Lower leg skin (tissue), 4 donors: ENCODE data around the gene KDM6B. TPM values are rescaled to one million over a fixed set of nuclear protein-coding genes. Genes with fewer than 3 reads are reported as not detected.

ENCODE experiments used
- DNase-seq, 2 donors: peaks; one replicate each; pipeline ENCODE4 v3.0.0-alpha.2; 2019; ENCODE audit warnings: low spot score in 2 of 2
- H3K4me3 ChIP-seq: fragments of 200-600 bp; sonication (generic); 2 replicates; pipeline ENCODE4 v1.5.1; 2017; ENCODE audit warnings: mild to moderate bottlenecking, low read depth; ENCODE audit not compliant: poor library complexity, severe bottlenecking
- POLR2A ChIP-seq, 2 donors: fragments of 450-650 bp; IDR thresholded peaks; one replicate each; pipeline ENCODE4 v1.6.1; 2016 to 2017; ENCODE audit warnings: antibody characterized with exemption in 2 of 2, mild to moderate bottlenecking in 1 of 2, moderate library complexity in 1 of 2
- WGBS, 2 donors: methylation state at CpG; one replicate each; pipeline ENCODE4 v1.1.5; 2018; 5-methylcytosine and 5-hydroxymethylcytosine counted together
- intact Hi-C: fragments of 100-400 bp; cut with DNase I; formaldehyde crosslinking; loops from one replicate; pipeline ENCODE4 v1.15.0; 2023; ENCODE audit warnings: low total_unique reads
- total RNA-seq, 4 donors: library from RNA; depleted of rRNA; stranded (reverse); fragments of >200 nt; gene quantifications; one replicate each; pipeline ENCODE4 v1.1.0, GENCODE V29; 2016
- TF ChIP-seq, protein P1 (sequence below), 3 donors: fragments of 450-650 bp; IDR thresholded peaks; one replicate each; pipeline ENCODE4 v1.5.1; 2016; ENCODE audit warnings: antibody characterized with exemption in 3 of 3, mild to moderate bottlenecking in 3 of 3, moderate library complexity in 2 of 3

KDM6B gene
- total RNA-seq, 4 donors from 2014 or later, result 12.5 to 30.9 (median 18.0) TPM

GRCh38 chr17:7837408-7838088 is 3.5 kb downstream of the KDM6B start:
- TF ChIP-seq, protein P1, sequence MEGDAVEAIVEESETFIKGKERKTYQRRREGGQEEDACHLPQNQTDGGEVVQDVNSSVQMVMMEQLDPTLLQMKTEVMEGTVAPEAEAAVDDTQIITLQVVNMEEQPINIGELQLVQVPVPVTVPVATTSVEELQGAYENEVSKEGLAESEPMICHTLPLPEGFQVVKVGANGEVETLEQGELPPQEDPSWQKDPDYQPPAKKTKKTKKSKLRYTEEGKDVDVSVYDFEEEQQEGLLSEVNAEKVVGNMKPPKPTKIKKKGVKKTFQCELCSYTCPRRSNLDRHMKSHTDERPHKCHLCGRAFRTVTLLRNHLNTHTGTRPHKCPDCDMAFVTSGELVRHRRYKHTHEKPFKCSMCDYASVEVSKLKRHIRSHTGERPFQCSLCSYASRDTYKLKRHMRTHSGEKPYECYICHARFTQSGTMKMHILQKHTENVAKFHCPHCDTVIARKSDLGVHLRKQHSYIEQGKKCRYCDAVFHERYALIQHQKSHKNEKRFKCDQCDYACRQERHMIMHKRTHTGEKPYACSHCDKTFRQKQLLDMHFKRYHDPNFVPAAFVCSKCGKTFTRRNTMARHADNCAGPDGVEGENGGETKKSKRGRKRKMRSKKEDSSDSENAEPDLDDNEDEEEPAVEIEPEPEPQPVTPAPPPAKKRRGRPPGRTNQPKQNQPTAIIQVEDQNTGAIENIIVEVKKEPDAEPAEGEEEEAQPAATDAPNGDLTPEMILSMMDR (IDR thresholded peaks at IDR 0.05), result no peak
- WGBS, 2 donors, result 7 to 9% methylated on average over 8 of the region's 8 CpGs
- no peak overlapping the region for H3K4me3 ChIP-seq
- no peak for DNase-seq
- intact Hi-C loops, result no loop called here

DNA sequence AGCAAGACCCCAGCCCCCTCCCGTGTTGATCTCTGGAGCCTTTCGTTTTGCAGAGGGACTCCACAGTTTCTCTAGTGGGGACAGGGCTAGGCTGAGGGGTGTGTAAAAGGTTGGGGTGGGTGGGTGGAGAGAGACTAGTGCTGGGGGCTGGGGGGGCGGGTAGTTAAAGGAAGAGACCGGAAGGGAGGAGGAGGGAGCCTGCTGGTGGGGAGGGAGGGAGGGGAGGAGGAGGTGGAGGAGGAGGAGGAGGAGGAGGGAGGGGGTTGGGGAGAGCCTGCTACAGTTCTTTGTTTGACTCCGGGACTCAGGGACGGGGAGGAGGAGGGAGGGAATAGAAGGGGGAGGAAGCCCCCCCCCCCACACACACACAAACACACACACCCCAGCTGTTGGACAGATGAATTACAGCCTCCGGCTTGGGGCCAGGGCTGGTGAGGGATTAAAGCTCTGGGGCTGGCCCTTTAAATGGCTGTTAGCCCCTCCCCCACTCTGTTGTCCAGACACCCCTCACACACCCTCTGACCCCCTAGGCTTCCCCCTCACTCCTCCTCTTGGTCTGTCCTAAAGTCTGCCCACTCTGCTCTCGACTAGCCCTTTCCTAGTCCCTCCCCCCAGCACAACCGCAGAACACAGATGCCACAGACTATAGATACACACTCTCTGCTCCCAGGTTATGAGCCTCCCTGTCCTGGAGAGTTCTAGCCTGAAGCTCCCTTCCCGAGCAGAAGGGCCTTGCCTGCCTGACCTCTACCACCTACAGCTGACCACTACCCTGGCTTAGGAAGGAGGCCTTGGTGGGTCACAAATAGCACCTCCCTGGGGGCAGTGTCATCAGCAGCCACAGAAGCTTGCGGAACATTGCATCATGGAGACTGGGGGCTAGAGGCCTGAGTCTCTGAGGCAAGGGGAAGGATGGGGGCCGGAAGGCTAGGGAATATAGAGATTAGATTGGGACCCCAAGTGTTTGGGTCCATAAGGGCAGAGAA is 4.4 kb downstream of the KDM6B start:
- peak in 1 of 2 donors; percentile 80 for DNase-seq
- no peak overlapping the region for H3K4me3 ChIP-seq
- intact Hi-C loops, result no loop called here
- WGBS, 2 donors, result 21 to 28% methylated on average over 9 to 10 of the region's 12 CpGs
- TF ChIP-seq, protein P1 (IDR thresholded peaks at IDR 0.05), result no peak
- no peak for TF ChIP-seq POLR2A (IDR thresholded peaks at IDR 0.05)

GRCh38 chr17:7839190-7839875 is 5.3 kb downstream of the KDM6B start:
- TF ChIP-seq POLR2A (IDR thresholded peaks at IDR 0.05), result no peak
- TF ChIP-seq, protein P1 (IDR thresholded peaks at IDR 0.05), result no peak
- H3K4me3 ChIP-seq, result no peak overlapping the region
- 53% methylated on average over 6 of the region's 6 CpGs for WGBS, 2 donors
- intact Hi-C loops, result no loop called here
- peak in 1 of 2 donors; percentile 88 for DNase-seq

GRCh38 chr17:7839876-7840261 is 5.9 kb downstream of the KDM6B start:
- TF ChIP-seq, protein P1 (IDR thresholded peaks at IDR 0.05), result no peak
- no peak for TF ChIP-seq POLR2A (IDR thresholded peaks at IDR 0.05)
- 43 to 60% methylated on average over 2 of the region's 2 CpGs for WGBS, 2 donors
- no peak overlapping the region for H3K4me3 ChIP-seq
- DNase-seq, result peak in 1 of 2 donors; percentile 76
- intact Hi-C loops, result no loop called here

- WGBS, 2 donors, result 43 to 71% methylated on average over 1 of the region's 1 CpG
- intact Hi-C loops, result no loop called here
- no peak for DNase-seq
- TF ChIP-seq POLR2A (IDR thresholded peaks at IDR 0.05), result no peak
- TF ChIP-seq, protein P1 (IDR thresholded peaks at IDR 0.05), result no peak
- no peak overlapping the region for H3K4me3 ChIP-seq
Measured at GRCh38 chr17:7840441-7840840, 6.4 kb downstream of the KDM6B start.
